IMR-90 (cell line): Measurements from ENCODE around the gene DNAJC7. TPM values are rescaled to one million over a fixed set of nuclear protein-coding genes. Genes with fewer than 3 reads are reported as not detected.

Experiments
- ATAC-seq: fragments of 200-7000 bp; cut with Tn5 transposase; 2 replicates; pipeline ENCODE4 v1.9.1; 2020; ENCODE audit warnings: low read depth, mild to moderate bottlenecking, moderate library complexity
- BruUV-seq: library from RNA; stranded (reverse); fragments of 400-500 nt; replicated peaks from 2 replicates; lab custom pipeline; 2021; lab: Mats Ljungman, UMichigan
- CTCF ChIA-PET: fragments of 300-600 bp; formaldehyde crosslinking; extraction: SDS; loops from one replicate; lab custom pipeline; 2021; ENCODE audit warnings: antibody characterized with exemption; lab: Yijun Ruan, JAX
- POLR2A ChIA-PET: fragments of 300-600 bp; sonication (Branson Sonifier 250); formaldehyde crosslinking; loops from one replicate; lab custom pipeline; 2022; ENCODE audit warnings: antibody characterized with exemption; ENCODE audit not compliant: unreplicated experiment; lab: Charles Lee
- DNase-seq: peaks from one replicate; pipeline ENCODE4 v3.0.0; 2013
- H2AFZ ChIP-seq: replicated peaks from 2 replicates; pipeline ENCODE3; 2013; ENCODE audit warnings: low read length, mild to moderate bottlenecking; ENCODE audit not compliant: poor library complexity
- H2AK5ac ChIP-seq: 2 replicates; pipeline ENCODE4 v1.6.1; 2013; ENCODE audit warnings: low read depth, low read length, inconsistent platforms
- H2AK9ac ChIP-seq: replicated peaks from 2 replicates; pipeline ENCODE3; 2013; ENCODE audit warnings: mild to moderate bottlenecking, low read depth, low read length, moderate library complexity; ENCODE audit not compliant: poor library complexity
- H2BK120ac ChIP-seq: 2 replicates; pipeline ENCODE4 v1.6.1; 2013; ENCODE audit warnings: low read depth, low read length, inconsistent platforms
- H2BK15ac ChIP-seq: 3 replicates; pipeline ENCODE4 v1.6.1; 2013; ENCODE audit warnings: low read depth, low read length, inconsistent platforms
- H2BK20ac ChIP-seq: 2 replicates; pipeline ENCODE4 v1.6.1; 2013; ENCODE audit warnings: low read depth, mild to moderate bottlenecking, inconsistent platforms, low read length, moderate library complexity
- H2BK5ac ChIP-seq: 2 replicates; pipeline ENCODE4 v1.6.1; 2013; ENCODE audit warnings: mild to moderate bottlenecking, low read depth, low read length, inconsistent platforms; ENCODE audit not compliant: poor library complexity, severe bottlenecking
- H3K14ac ChIP-seq: replicated peaks from 2 replicates; pipeline ENCODE4 v1.6.1; 2013; ENCODE audit warnings: low read depth, low read length, inconsistent platforms
- H3K18ac ChIP-seq: 2 replicates; pipeline ENCODE4 v1.6.1; 2013; ENCODE audit warnings: low read depth, low read length, control low read depth
- H3K23ac ChIP-seq: 2 replicates; pipeline ENCODE4 v1.6.1; 2013; ENCODE audit warnings: low read depth, low read length, inconsistent platforms
- H3K27ac ChIP-seq: 2 replicates; pipeline ENCODE4 v1.5.1; 2013; ENCODE audit warnings: mild to moderate bottlenecking, control low read depth, low read length; ENCODE audit not compliant: insufficient read depth
- H3K27me3 ChIP-seq: 2 replicates; pipeline ENCODE4 v1.6.1; 2013; ENCODE audit warnings: low read length; ENCODE audit not compliant: control insufficient read depth, insufficient read depth
- H3K36me3 ChIP-seq: 2 replicates; pipeline ENCODE4 v1.6.1; 2013; ENCODE audit warnings: low read length, mixed read lengths; ENCODE audit not compliant: control insufficient read depth, insufficient read depth
- H3K4ac ChIP-seq: 2 replicates; pipeline ENCODE4 v1.6.1; 2013; ENCODE audit warnings: low read depth, low read length, inconsistent platforms
- H3K4me1 ChIP-seq: 2 replicates; pipeline ENCODE4 v1.6.1; 2013; ENCODE audit warnings: low read length, mixed read lengths; ENCODE audit not compliant: control insufficient read depth, insufficient read depth
- H3K4me2 ChIP-seq: 2 replicates; pipeline ENCODE4 v1.6.1; 2013; ENCODE audit warnings: low read depth, mild to moderate bottlenecking, control low read depth, low read length, moderate library complexity
- H3K4me3 ChIP-seq: 2 replicates; pipeline ENCODE4 v1.5.1; 2013; ENCODE audit warnings: low read depth, mild to moderate bottlenecking, control low read depth, low read length, moderate library complexity; ENCODE audit not compliant: insufficient read depth
- H3K56ac ChIP-seq: 2 replicates; pipeline ENCODE4 v1.6.1; 2013; ENCODE audit warnings: low read length, inconsistent platforms; ENCODE audit not compliant: insufficient read depth; ENCODE audit errors: extremely low read depth
- H3K79me1 ChIP-seq, 2 experiments: 2 replicates each; pipeline ENCODE4 v1.6.1; 2013; ENCODE audit warnings: low read length in 2 of 2, inconsistent platforms in 1 of 2, low read depth in 1 of 2
- H3K9ac ChIP-seq: 2 replicates; pipeline ENCODE4 v1.6.1; 2013; ENCODE audit warnings: low read depth, low read length, control low read depth
- H3K9me1 ChIP-seq: 2 replicates; pipeline ENCODE4 v1.6.1; 2013; ENCODE audit warnings: low read length, inconsistent platforms; ENCODE audit not compliant: insufficient read depth
- H3K9me3 ChIP-seq: 2 replicates; pipeline ENCODE4 v1.6.1; 2013; ENCODE audit warnings: low read length; ENCODE audit not compliant: control insufficient read depth, insufficient read depth
- H4K20me1 ChIP-seq: 2 replicates; pipeline ENCODE4 v1.6.1; 2013; ENCODE audit warnings: low read length, inconsistent platforms; ENCODE audit not compliant: insufficient read depth
- H4K5ac ChIP-seq: 2 replicates; pipeline ENCODE4 v1.6.1; 2013; ENCODE audit warnings: mild to moderate bottlenecking, low read depth, low read length, control low read depth
- H4K8ac ChIP-seq, 2 experiments: 2 replicates each; pipeline ENCODE4 v1.6.1; 2013; ENCODE audit warnings: low read depth in 2 of 2, low read length in 2 of 2, control low read depth in 1 of 2, inconsistent platforms in 1 of 2
- H4K91ac ChIP-seq: 2 replicates; pipeline ENCODE4 v1.6.1; 2013; ENCODE audit warnings: low read depth, low read length, inconsistent platforms; ENCODE audit not compliant: insufficient read depth
- BHLHE40 ChIP-seq: fragments of 150-350 bp; IDR thresholded peaks from 2 replicates; pipeline ENCODE4 v1.6.1; 2016; ENCODE audit warnings: mild to moderate bottlenecking, low read depth, low read length
- CEBPB ChIP-seq: IDR thresholded peaks from 2 replicates; pipeline ENCODE4 v1.6.1; 2012; ENCODE audit warnings: low read depth, low read length, improper control_type of control experiment
- CHD1 ChIP-seq: IDR thresholded peaks from 2 replicates; pipeline ENCODE4 v1.6.1; 2012; ENCODE audit warnings: low read depth, low read length, improper control_type of control experiment
- CTCF ChIP-seq: conservative IDR thresholded peaks from 2 replicates; pipeline ENCODE4 v1.5.1; 2012; ENCODE audit warnings: mild to moderate bottlenecking, low read depth, low read length, improper control_type of control experiment
- ELK1 ChIP-seq: fragments of 150-350 bp; IDR thresholded peaks from 2 replicates; pipeline ENCODE4 v1.6.1; 2016; ENCODE audit warnings: low read depth, mild to moderate bottlenecking, low read length, moderate library complexity, borderline replicate concordance
- MAFK ChIP-seq: IDR thresholded peaks from 2 replicates; pipeline ENCODE4 v1.6.1; 2012; ENCODE audit warnings: low read depth, low read length, improper control_type of control experiment
- MAZ ChIP-seq: IDR thresholded peaks from 2 replicates; pipeline ENCODE4 v1.6.1; 2012; ENCODE audit warnings: low read depth, mild to moderate bottlenecking, low read length, improper control_type of control experiment, moderate library complexity, borderline replicate concordance
- RAD21 ChIP-seq: IDR thresholded peaks from 2 replicates; pipeline ENCODE4 v1.6.1; 2012; ENCODE audit warnings: low read length, improper control_type of control experiment
- RCOR1 ChIP-seq: IDR thresholded peaks from 2 replicates; pipeline ENCODE4 v1.6.1; 2012; ENCODE audit warnings: mild to moderate bottlenecking, low read length, improper control_type of control experiment; ENCODE audit not compliant: insufficient replicate concordance
- RFX5 ChIP-seq: IDR thresholded peaks from 2 replicates; pipeline ENCODE4 v1.8.0; 2012; ENCODE audit warnings: low read depth, mild to moderate bottlenecking, low read length, moderate library complexity
- SMC3 ChIP-seq: fragments of 150-350 bp; IDR thresholded peaks from 2 replicates; pipeline ENCODE4 v1.6.1; 2016; ENCODE audit warnings: low read depth, mild to moderate bottlenecking, antibody characterized with exemption, low read length, moderate library complexity
- WGBS, 2 experiments: methylation state at CpG; one replicate each; pipeline versions ENCODE4 v1.1.5 to v1.1.7; 2013; ENCODE audit warnings: missing lambda C conversion rate in 2 of 2; ENCODE audit not compliant: insufficient read length in 1 of 2; ENCODE audit errors: extremely low coverage in 2 of 2; 5-methylcytosine and 5-hydroxymethylcytosine counted together
- dilution Hi-C: fragments of 300-500 bp; cut with HindIII; formaldehyde crosslinking; loops from one replicate; pipeline ENCODE4 v1.14.3; 2018; ENCODE audit warnings: low sequenced_read_pairs; ENCODE audit not compliant: unreplicated experiment
- in situ Hi-C: fragments of 300-500 bp; cut with MboI; formaldehyde crosslinking; loops from 3 replicates; pipeline ENCODE4 v1.14.3; 2019; ENCODE audit warnings: low sequenced_read_pairs, inconsistent platforms, mixed read lengths
- intact Hi-C: fragments of 100-400 bp; cut with micrococcal nuclease; formaldehyde crosslinking; loops from 2 replicates; pipeline ENCODE4 v1.10.0; 2022
- polyA plus RNA-seq, 3 experiments: library from polyadenylated mRNA; depleted of rRNA; stranded (reverse); fragments of >200 nt; gene quantifications; 2 replicates each; pipeline ENCODE4 v1.2.3, GENCODE V29; 2012; ENCODE audit warnings: low replicate concordance in 1 of 3
- total RNA-seq: library from RNA; depleted of rRNA; stranded (reverse); fragments of >200 nt; gene quantifications from 2 replicates; pipeline ENCODE4 v1.2.3, GENCODE V29; 2012

The DNAJC7 gene
- total and polyA plus RNA-seq, 2 of the 4 experiments (the other 2 are of a cell fraction) = 49.3 to 71.7 TPM

GRCh38 chr17:41930009-41930832 is 87.0 kb downstream of the DNAJC7 start, which contains the start of gene ODAD4 (continued):
- TF ChIP-seq CEBPB (peak; percentile 85), MAZ (peak; percentile 37; the same call in 1 of the 2 replicates), BHLHE40 (peak; percentile 66)

GRCh38 chr17:41928693-41929251 is 88.5 kb downstream of the DNAJC7 start:
- Histone ChIP-seq H2AK5ac (peak overlapping the region; percentile 83), H3K18ac (no peak overlapping the region), H3K23ac (peak overlapping the region; percentile 35; the same call in 1 of the 2 replicates), H2AFZ (no peak overlapping the region), H4K20me1 (no peaks in the 10 kb centered on the region), H3K9ac (no peak overlapping the region), H2BK15ac (peak overlapping the region; percentile 70; the same call in 2 of the 3 replicates), H3K9me3 (no peaks in the 10 kb centered on the region), H4K5ac (no peak overlapping the region), H3K56ac (no peak overlapping the region), H3K4me1 (no peaks in the 10 kb centered on the region; the same call in 1 of the 2 replicates), H3K4me2 (no peak overlapping the region), H3K36me3 (no peaks in the 10 kb centered on the region), H2BK20ac (no peak overlapping the region), H3K4ac (peak overlapping the region; percentile 74; the same call in 1 of the 2 replicates), H3K27ac (no peak overlapping the region), H3K9me1 (peaks cover 9% of the 10 kb centered on the region), H3K4me3 (no peak overlapping the region), H3K79me1 (peaks cover 3 to 13% of the 10 kb centered on the region in 2 experiments; a peak in 2 of 4 replicates), H4K8ac (peak overlapping the region; percentile 84 to 88), H4K91ac (no peak overlapping the region), H2BK5ac (peak overlapping the region; percentile 41), H3K27me3 (no peaks in the 10 kb centered on the region), H3K14ac (0 out of 2 replicates have a peak overlapping the region, but pooled peaks have one; percentile 1), H2BK120ac (no peak overlapping the region), H2AK9ac (peak overlapping the region; percentile 76)
- no peak for ATAC-seq
- DNase-seq = no peak
- intact Hi-C loops (no loop called here), in situ Hi-C loops (no loop called here), dilution Hi-C loops (no loop called here)
- ChIA-PET POLR2A (interaction anchor here (0.6 to 0.9 kb wide), 2 partner anchors 10 to 108 kb away, joined by 3 to 22 read pairs; partner anchors contain the start of gene ACLY), CTCF (interaction anchor here (0.5 to 1.0 kb wide), 3 partner anchors 10 to 1703 kb away, joined by 3 to 9 read pairs (median 5); partner anchors contain the start of gene ACLY)
- WGBS, 2 experiments = no CpG with 5 or more reads among the region's 6 CpGs
- BruUV-seq = no TSS peak
- TF ChIP-seq SMC3 = no peak
- TF ChIP-seq BHLHE40 = no peak
- TF ChIP-seq MAZ = no peak
- no peak for TF ChIP-seq RFX5
- TF ChIP-seq CHD1 = no peak
- no peak for TF ChIP-seq RCOR1
- TF ChIP-seq CTCF = no peak
- no peak for TF ChIP-seq CEBPB
- no peak for TF ChIP-seq MAFK
- TF ChIP-seq ELK1 = no peak
- TF ChIP-seq RAD21 = no peak
